Endothelial cell of umbilical vein (primary cell): ENCODE data around the gene NT5DC2. TPM values are rescaled to one million over a fixed set of nuclear protein-coding genes. Genes with fewer than 3 reads are reported as not detected.

Source experiments
- BruUV-seq: library from RNA; stranded (reverse); fragments of 400-500 nt; replicated peaks from 2 replicates; lab custom pipeline; 2021; lab: Mats Ljungman, UMichigan
- CTCF ChIA-PET: fragments of 300-600, 350-600 bp; sonication (Branson Sonifier 250); formaldehyde crosslinking; loops from one replicate; lab custom pipeline; 2021; ENCODE audit warnings: antibody characterized with exemption, inconsistent platforms; lab: Charles Lee
- POLR2A ChIA-PET: fragments of 300-600, 350-600 bp; sonication (Branson Sonifier 250); formaldehyde crosslinking; loops from one replicate; lab custom pipeline; 2021; ENCODE audit warnings: antibody characterized with exemption, inconsistent platforms; lab: Charles Lee
- DNase-seq: peaks from one replicate; pipeline ENCODE4 v3.0.0-alpha.2; 2011; ENCODE audit warnings: low read depth, low spot score
- FAIRE-seq: peaks from 2 replicates; lab custom pipeline; 2011; peaks lifted over from hg19 to GRCh38; lab: Jason Lieb, UNC
- H2AFZ ChIP-seq: 2 replicates; pipeline ENCODE4 v1.6.0; 2012; ENCODE audit warnings: low read depth, low read length, control low read depth, inconsistent platforms
- H3K27ac ChIP-seq: 2 replicates; pipeline ENCODE4 v1.5.1; 2011; ENCODE audit warnings: low read depth, mild to moderate bottlenecking, control low read depth, low read length, moderate library complexity; ENCODE audit not compliant: insufficient read depth
- H3K27me3 ChIP-seq, 2 experiments: 2 replicates each; pipeline versions ENCODE4 v1.6.0 to v1.6.1; 2011; ENCODE audit warnings: low read length in 2 of 2, mixed read lengths in 1 of 2; ENCODE audit not compliant: control insufficient read depth in 2 of 2, insufficient read depth in 2 of 2
- H3K36me3 ChIP-seq, 2 experiments: 2 replicates in 1 of 2; 3 replicates in 1 of 2; pipeline ENCODE4 v1.5.1; 2011; ENCODE audit warnings: low read length in 2 of 2, mild to moderate bottlenecking in 1 of 2, moderate library complexity in 1 of 2; ENCODE audit not compliant: control insufficient read depth in 2 of 2, insufficient read depth in 2 of 2; ENCODE audit errors: extremely low read depth in 1 of 2
- H3K4me1 ChIP-seq: 3 replicates; pipeline ENCODE4 v1.5.1; 2011; ENCODE audit warnings: mild to moderate bottlenecking, low read length; ENCODE audit not compliant: control insufficient read depth, insufficient read depth; ENCODE audit errors: extremely low read depth
- H3K4me2 ChIP-seq: 2 replicates; pipeline ENCODE4 v1.6.1; 2011; ENCODE audit warnings: low read length, control low read depth, mixed read lengths; ENCODE audit not compliant: insufficient read depth
- H3K4me3 ChIP-seq, 3 experiments: fragments of 200-600 bp in 1 of 3; sonication (generic), shearing (Covaris generic) in 1 of 3; replicated peaks in 1 of 3; 2 replicates each; pipeline ENCODE4 v1.5.1; 2011 to 2016; ENCODE audit warnings: control low read depth in 3 of 3, low read length in 3 of 3, mild to moderate bottlenecking in 2 of 3, inconsistent platforms in 1 of 3, low read depth in 1 of 3, moderate library complexity in 1 of 3; ENCODE audit not compliant: insufficient read depth in 1 of 3
- H3K79me2 ChIP-seq: 2 replicates; pipeline ENCODE4 v1.6.0; 2012; ENCODE audit warnings: low read length, inconsistent platforms; ENCODE audit not compliant: control insufficient read depth, insufficient read depth
- H3K9ac ChIP-seq: replicated peaks from 2 replicates; pipeline ENCODE3; 2011; ENCODE audit warnings: low read length, control low read depth; ENCODE audit not compliant: insufficient read depth; ENCODE audit errors: extremely low read depth
- H3K9me1 ChIP-seq: replicated peaks from 3 replicates; pipeline ENCODE4 v1.6.0; 2011; ENCODE audit warnings: mild to moderate bottlenecking, low read length; ENCODE audit not compliant: control insufficient read depth, insufficient read depth; ENCODE audit errors: extremely low read depth
- H3K9me3 ChIP-seq: replicated peaks from 2 replicates; pipeline ENCODE4 v1.5.1; 2012; ENCODE audit warnings: low read length, inconsistent platforms; ENCODE audit not compliant: control insufficient read depth, insufficient read depth
- H4K20me1 ChIP-seq: replicated peaks from 2 replicates; pipeline ENCODE3; 2011; ENCODE audit warnings: mild to moderate bottlenecking, low read length; ENCODE audit not compliant: control insufficient read depth, insufficient read depth; ENCODE audit errors: extremely low read depth
- CTCF ChIP-seq, 2 donors: IDR thresholded peaks; 1 replicate in 1 of 2; 2 replicates in 1 of 2; pipeline ENCODE4 v1.5.1; 2011; ENCODE audit warnings: low read length in 2 of 2, mild to moderate bottlenecking in 2 of 2, moderate library complexity in 2 of 2, control low read depth in 1 of 2, inconsistent platforms in 1 of 2, low read depth in 1 of 2; ENCODE audit not compliant: insufficient read depth in 1 of 2; ENCODE audit errors: extremely low read depth in 1 of 2
- EZH2 ChIP-seq: IDR thresholded peaks from 2 replicates; pipeline ENCODE4 v1.6.1; 2012; ENCODE audit warnings: borderline replicate concordance, low read depth, mild to moderate bottlenecking, moderate library complexity, low read length, inconsistent platforms; ENCODE audit not compliant: severe bottlenecking
- FOS ChIP-seq: IDR thresholded peaks from 2 replicates; pipeline ENCODE4 v1.6.1; 2011; ENCODE audit warnings: mild to moderate bottlenecking, low read length, moderate library complexity, borderline replicate concordance; ENCODE audit not compliant: insufficient read depth
- GATA2 ChIP-seq: IDR thresholded peaks from 2 replicates; pipeline ENCODE4 v1.7.0; 2011; ENCODE audit warnings: low read depth, mild to moderate bottlenecking, moderate library complexity, mixed read lengths, low read length; ENCODE audit not compliant: insufficient read length, insufficient read depth
- JUN ChIP-seq: IDR thresholded peaks from 2 replicates; pipeline ENCODE4 v1.6.1; 2011; ENCODE audit warnings: borderline replicate concordance, low read depth; ENCODE audit not compliant: insufficient read length, insufficient read depth
- MAX ChIP-seq: IDR thresholded peaks from 2 replicates; pipeline ENCODE4 v1.6.1; 2011; ENCODE audit not compliant: insufficient read depth, insufficient read length
- MYC ChIP-seq: IDR thresholded peaks from one replicate; pipeline ENCODE4 v1.6.1; 2011; ENCODE audit warnings: mild to moderate bottlenecking, low read depth, low read length
- POLR2A ChIP-seq: IDR thresholded peaks from 2 replicates; pipeline ENCODE4 v1.6.1; 2012; ENCODE audit warnings: low read depth, mild to moderate bottlenecking, control low read depth, low read length
- POLR2AphosphoS5 ChIP-seq: IDR thresholded peaks from 2 replicates; pipeline ENCODE4 v1.6.1; 2012; ENCODE audit warnings: low read depth, mild to moderate bottlenecking, control low read depth, low read length, moderate library complexity; ENCODE audit not compliant: insufficient read depth
- dilution Hi-C: fragments of 300-500 bp; cut with MboI; formaldehyde crosslinking; loops from one replicate; pipeline ENCODE4 v1.15.0; 2019; ENCODE audit warnings: low sequenced_read_pairs; ENCODE audit not compliant: extremely low pct_ligation_motif_present
- intact Hi-C: fragments of 100-400 bp; cut with micrococcal nuclease; formaldehyde crosslinking; loops from one replicate; pipeline ENCODE4 v1.10.0; 2022
- polyA plus RNA-seq, 4 experiments: library from polyadenylated mRNA; depleted of rRNA in 3 of 4; stranded (reverse) in 3 of 4; unstranded in 1 of 4; fragments of >200 nt; gene quantifications; 2 replicates each; pipeline versions ENCODE4 v1.2.1 to v1.2.3, GENCODE V29; 2011 to 2012; ENCODE audit warnings: missing spikeins in 1 of 4
- total RNA-seq: library from RNA; stranded (reverse); gene quantifications from 2 replicates; pipeline ENCODE4 v1.2.3, GENCODE V29; 2021

Gene NT5DC2
- total and polyA plus RNA-seq, 2 donors (not counting 3 experiments of a cell fraction or from before 2014, with no cell fraction given), result 298 to 402 TPM

GRCh38 chr3:52495777-52496602 is 37.7 kb downstream of the NT5DC2 start:
- Histone ChIP-seq H3K36me3 (peaks cover 3 to 23% of the 10 kb centered on the region in 2 experiments), H3K79me2 (peaks cover 53% of the 10 kb centered on the region), H3K4me2 (peak overlapping the region; percentile 89), H2AFZ (no peak overlapping the region), H3K4me1 (peaks cover 63% of the 10 kb centered on the region), H3K27ac (peak overlapping the region; percentile 97), H3K9me3 (no peaks in the 10 kb centered on the region), H4K20me1 (no peaks in the 10 kb centered on the region), H3K27me3 (no peaks in the 10 kb centered on the region), H3K4me3 (peak overlapping the region; percentile 52 to 60 (median 59)), H3K9me1 (no peaks in the 10 kb centered on the region), H3K9ac (peak overlapping the region; percentile 95)
- TF ChIP-seq POLR2A, result no peak
- no peak for TF ChIP-seq EZH2
- TF ChIP-seq MAX, result peak; percentile 85
- TF ChIP-seq GATA2, result no peak
- TF ChIP-seq FOS, result peak; percentile 80
- TF ChIP-seq MYC, result no peak
- TF ChIP-seq POLR2AphosphoS5, result peak; percentile 59
- no peak for TF ChIP-seq CTCF (IDR thresholded peaks at IDR 0.05; ENCODE audit: extremely low read depth in 1 of 2, insufficient read depth in 1 of 2, low read depth in 1 of 2, low read length in 2 of 2)
- TF ChIP-seq JUN, result peak; percentile 79
- POLR2A ChIA-PET, result interaction anchor here (0.7 to 1.2 kb wide), 2 partner anchors 16 to 40 kb away, joined by 3 to 7 read pairs; partner anchors contain the start of gene UQCC5
- BruUV-seq, result no TSS peak
- peak; percentile 98 for FAIRE-seq
- intact Hi-C loops (loop anchor here (1.0 to 5.0 kb wide), 6 partner anchors 11 to 67 kb away; partner anchors contain the start of genes NISCH and UQCC5), dilution Hi-C loops (no loop called here)
- CTCF ChIA-PET, result interaction anchor here (1.0 to 1.7 kb wide), 7 partner anchors 10 to 40 kb away, joined by 3 to 14 read pairs (median 5); partner anchors contain the start of gene UQCC5
- peak; percentile 82 for DNase-seq
